Esophagus muscularis mucosa (tissue), 4 donors: ENCODE measurements around the gene TGDS. TPM values are rescaled to one million over a fixed set of nuclear protein-coding genes. Genes with fewer than 3 reads are reported as not detected.

ENCODE experiments used
- DNase-seq: peaks from one replicate; pipeline ENCODE4 v3.0.0-alpha.2; 2017; ENCODE audit errors: extremely low spot score
- H3K27ac ChIP-seq, 4 donors: fragments of 200-600 bp; sonication (generic); replicated peaks in 1 of 4; 1 replicate in 3 of 4; 2 replicates in 1 of 4; pipeline ENCODE4 v1.5.1; 2016 to 2019; ENCODE audit warnings: mild to moderate bottlenecking in 1 of 4
- H3K27me3 ChIP-seq, 4 donors: fragments of 200-600 bp; sonication (generic); one replicate each; pipeline versions ENCODE4 v1.5.1 to v1.6.0; 2016 to 2019
- H3K36me3 ChIP-seq, 4 donors: fragments of 200-600 bp; sonication (generic); one replicate each; pipeline ENCODE4 v1.5.1; 2016 to 2019
- H3K4me1 ChIP-seq, 4 donors: fragments of 200-600 bp; sonication (generic); one replicate each; pipeline ENCODE4 v1.5.1; 2016 to 2019
- H3K4me3 ChIP-seq, 4 donors: fragments of 200-600 bp; sonication (generic); 1 replicate in 2 of 4; 2 replicates in 2 of 4; pipeline ENCODE4 v1.5.1; 2016 to 2019; ENCODE audit warnings: mild to moderate bottlenecking in 4 of 4, moderate library complexity in 1 of 4
- H3K9me3 ChIP-seq, 4 donors: fragments of 200-600 bp; sonication (generic); 1 replicate in 3 of 4; 2 replicates in 1 of 4; pipeline ENCODE4 v1.5.1; 2016 to 2019
- EP300 ChIP-seq: sonication (generic); formaldehyde crosslinking; IDR thresholded peaks from one replicate; pipeline ENCODE4 v1.6.1; 2017; ENCODE audit warnings: antibody characterized with exemption
- POLR2A ChIP-seq: fragments of 450-650 bp; IDR thresholded peaks from one replicate; pipeline ENCODE4 v1.6.1; 2017; ENCODE audit warnings: antibody characterized with exemption, moderate library complexity, mild to moderate bottlenecking, low read depth
- POLR2AphosphoS5 ChIP-seq, 2 donors: sonication (generic); formaldehyde crosslinking; IDR thresholded peaks; one replicate each; pipeline ENCODE4 v1.6.1; 2017; ENCODE audit warnings: antibody characterized with exemption in 2 of 2
- WGBS: methylation state at CpG from one replicate; pipeline ENCODE4 v1.1.5; 2018; 5-methylcytosine and 5-hydroxymethylcytosine counted together
- intact Hi-C: fragments of 100-400 bp; cut with DNase I; formaldehyde crosslinking; loops from one replicate; pipeline ENCODE4 v1.15.1; 2023
- total RNA-seq, 4 donors: library from RNA; depleted of rRNA; stranded (reverse); fragments of >200 nt; gene quantifications; one replicate each; pipeline versions ENCODE4 v1.1.0 to v1.2.1, GENCODE V29; 2016
- TF ChIP-seq, protein P1 (sequence below), 3 experiments: fragments of 200-600 bp in 2 of 3; fragments of 450-650 bp in 1 of 3; sonication (generic) in 2 of 3; IDR thresholded peaks; one replicate each; pipeline ENCODE4 v1.5.1; 2017 to 2019; ENCODE audit warnings: antibody characterized with exemption in 3 of 3, mild to moderate bottlenecking in 2 of 3, moderate library complexity in 1 of 3

TGDS gene
- total RNA-seq, 4 donors from 2014 or later = 3.7 to 7.5 (median 6.2) TPM

DNA sequence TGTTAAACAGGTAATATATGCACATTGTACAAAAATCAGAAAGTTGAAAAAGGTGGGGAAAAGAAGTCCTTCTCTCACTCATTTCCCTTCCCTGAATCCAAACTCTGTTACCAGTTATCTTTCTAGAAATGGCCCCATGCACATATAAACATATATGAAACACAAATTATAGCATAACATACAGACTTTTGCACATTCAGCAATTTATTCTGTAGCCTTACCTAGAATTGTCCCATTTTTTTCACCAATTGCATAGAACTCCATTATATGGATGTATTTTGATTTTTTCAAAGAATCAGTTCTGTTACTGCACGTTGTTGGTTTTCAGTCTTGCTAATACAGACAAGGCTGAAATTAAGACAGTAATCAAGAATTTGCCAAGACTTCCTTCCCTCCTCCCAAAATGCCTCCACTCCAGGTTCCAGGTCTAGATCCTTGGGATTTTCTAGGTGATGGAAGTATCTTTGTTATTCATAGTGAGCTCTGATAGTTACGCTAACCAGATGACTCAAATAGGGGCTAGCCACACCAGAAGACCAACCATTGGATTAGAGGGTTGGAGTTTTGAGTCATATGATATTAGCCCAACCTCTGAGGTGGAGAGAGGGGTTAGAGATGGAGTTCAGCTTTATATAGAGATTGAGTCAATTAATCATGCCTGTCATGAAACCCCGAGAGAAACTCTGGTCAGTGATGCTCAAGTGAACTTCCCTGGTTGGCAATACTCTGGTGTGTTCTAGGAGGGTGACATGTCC, 36.5 kb upstream of the TGDS start:
- Histone ChIP-seq H3K4me1 (no peaks in the 10 kb centered on the region), H3K36me3 (peaks cover 0 to 9% (median 6%) of the 10 kb centered on the region in 4 donors), H3K27ac (no peak overlapping the region), H3K4me3 (no peak overlapping the region), H3K27me3 (no peaks in the 10 kb centered on the region), H3K9me3 (no peaks in the 10 kb centered on the region)
- DNase-seq = no peak
- 94% methylated on average over 3 of the region's 3 CpGs for WGBS
- TF ChIP-seq, protein P1, sequence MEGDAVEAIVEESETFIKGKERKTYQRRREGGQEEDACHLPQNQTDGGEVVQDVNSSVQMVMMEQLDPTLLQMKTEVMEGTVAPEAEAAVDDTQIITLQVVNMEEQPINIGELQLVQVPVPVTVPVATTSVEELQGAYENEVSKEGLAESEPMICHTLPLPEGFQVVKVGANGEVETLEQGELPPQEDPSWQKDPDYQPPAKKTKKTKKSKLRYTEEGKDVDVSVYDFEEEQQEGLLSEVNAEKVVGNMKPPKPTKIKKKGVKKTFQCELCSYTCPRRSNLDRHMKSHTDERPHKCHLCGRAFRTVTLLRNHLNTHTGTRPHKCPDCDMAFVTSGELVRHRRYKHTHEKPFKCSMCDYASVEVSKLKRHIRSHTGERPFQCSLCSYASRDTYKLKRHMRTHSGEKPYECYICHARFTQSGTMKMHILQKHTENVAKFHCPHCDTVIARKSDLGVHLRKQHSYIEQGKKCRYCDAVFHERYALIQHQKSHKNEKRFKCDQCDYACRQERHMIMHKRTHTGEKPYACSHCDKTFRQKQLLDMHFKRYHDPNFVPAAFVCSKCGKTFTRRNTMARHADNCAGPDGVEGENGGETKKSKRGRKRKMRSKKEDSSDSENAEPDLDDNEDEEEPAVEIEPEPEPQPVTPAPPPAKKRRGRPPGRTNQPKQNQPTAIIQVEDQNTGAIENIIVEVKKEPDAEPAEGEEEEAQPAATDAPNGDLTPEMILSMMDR (IDR thresholded peaks at IDR 0.05) = no peak
- no peak for TF ChIP-seq POLR2A
- no peak for TF ChIP-seq EP300
- no peak for TF ChIP-seq POLR2AphosphoS5 (IDR thresholded peaks at IDR 0.05)
- intact Hi-C loops = no loop called here

DNA sequence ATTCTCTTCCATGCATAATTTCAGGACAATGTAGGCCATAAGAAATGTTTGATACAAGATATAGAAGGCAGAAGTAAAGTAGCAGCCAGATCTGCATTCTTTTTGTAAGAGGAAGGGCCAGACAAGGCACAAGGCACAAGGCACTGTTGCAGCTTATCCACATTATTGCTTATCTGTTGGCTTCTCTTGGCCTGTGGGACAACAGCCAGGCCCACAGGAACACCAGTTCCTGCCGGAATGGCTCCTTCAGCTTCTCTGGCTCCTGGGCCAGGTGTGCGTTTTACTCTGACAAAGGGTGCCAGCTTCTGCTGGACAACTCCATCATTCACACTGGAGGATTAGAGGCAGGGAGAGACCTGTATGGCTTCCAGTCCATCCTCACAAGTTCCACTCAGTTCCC, 34.9 kb upstream of the TGDS start:
- Histone ChIP-seq H3K36me3 (peaks cover 0 to 22% (median 11%) of the 10 kb centered on the region in 4 donors), H3K4me3 (no peak overlapping the region), H3K9me3 (no peaks in the 10 kb centered on the region), H3K4me1 (no peaks in the 10 kb centered on the region), H3K27me3 (no peaks in the 10 kb centered on the region), H3K27ac (no peak overlapping the region)
- DNase-seq = no peak
- TF ChIP-seq POLR2A = no peak
- TF ChIP-seq EP300 = no peak
- TF ChIP-seq, protein P1 (IDR thresholded peaks at IDR 0.05) = no peak
- no peak for TF ChIP-seq POLR2AphosphoS5 (IDR thresholded peaks at IDR 0.05)
- intact Hi-C loops = no loop called here
- WGBS = 100% methylated on average over 1 of the region's 2 CpGs

DNA sequence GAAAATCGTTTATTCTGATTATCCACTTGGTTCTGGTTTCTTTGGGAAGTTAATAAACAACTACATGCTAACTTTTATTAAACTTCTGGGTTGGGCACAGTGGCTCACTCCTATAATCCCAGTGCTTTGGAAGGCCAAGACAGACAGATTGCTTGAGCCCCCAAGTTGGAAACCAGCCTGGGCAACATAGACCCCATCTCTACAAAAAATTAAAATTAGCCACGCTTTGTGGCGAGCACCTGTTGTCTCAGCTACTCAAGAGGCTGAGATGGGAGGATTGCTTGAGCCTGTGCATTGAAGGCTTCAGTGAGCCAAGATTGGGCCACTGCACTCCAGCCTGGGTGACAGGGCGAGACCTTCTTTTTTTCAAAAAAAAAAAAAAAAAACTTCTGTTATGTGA, 27.4 kb upstream of the TGDS start:
- peaks cover 10 to 66% (median 35%) of the 10 kb centered on the region in 4 donors for H3K36me3 ChIP-seq

DNA sequence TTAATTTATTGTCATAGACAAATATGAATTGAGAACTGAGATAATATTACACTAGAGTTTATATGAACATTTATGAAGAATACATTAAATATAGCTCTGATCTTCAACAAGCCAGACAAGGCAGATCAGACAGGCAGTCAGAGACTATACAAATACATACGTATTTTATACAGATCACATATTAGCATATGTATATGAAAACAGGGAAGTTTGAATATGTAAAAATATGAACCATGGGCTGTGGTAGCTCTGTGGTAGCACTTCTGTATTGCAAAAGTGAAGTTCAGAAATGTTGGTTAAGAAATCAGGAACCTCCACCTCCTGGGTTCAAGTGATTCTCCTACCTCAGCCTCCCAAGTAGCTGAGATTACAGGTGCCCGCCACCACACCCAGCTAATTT, 26.4 kb upstream of the TGDS start:
- H3K4me1 ChIP-seq = no peaks in the 10 kb centered on the region
- H3K27me3 ChIP-seq = no peaks in the 10 kb centered on the region
- H3K4me3 ChIP-seq = no peak overlapping the region
- 85% methylated on average over 2 of the region's 2 CpGs for WGBS
- no peak overlapping the region for H3K27ac ChIP-seq
- TF ChIP-seq POLR2AphosphoS5 (IDR thresholded peaks at IDR 0.05) (no peak), POLR2A (no peak), EP300 (no peak)
- TF ChIP-seq, protein P1 (IDR thresholded peaks at IDR 0.05) = no peak
- no peak for DNase-seq
- intact Hi-C loops = no loop called here
- H3K9me3 ChIP-seq = no peaks in the 10 kb centered on the region
- H3K36me3 ChIP-seq = peaks cover 10 to 56% (median 35%) of the 10 kb centered on the region in 4 donors

More for the DNA sequence above, 27.4 kb upstream of the TGDS start:
- no peak for DNase-seq
- 95% methylated on average over 4 of the region's 4 CpGs for WGBS
- H3K4me3 ChIP-seq = no peak overlapping the region
- H3K27me3 ChIP-seq = no peaks in the 10 kb centered on the region
- no peaks in the 10 kb centered on the region for H3K9me3 ChIP-seq
- no peak overlapping the region for H3K27ac ChIP-seq
- no peaks in the 10 kb centered on the region for H3K4me1 ChIP-seq
- TF ChIP-seq POLR2AphosphoS5 (IDR thresholded peaks at IDR 0.05) (no peak), EP300 (no peak), POLR2A (no peak)
- TF ChIP-seq, protein P1 (IDR thresholded peaks at IDR 0.05) = no peak
- intact Hi-C loops = no loop called here
